Stimulated activated CD4-positive, alpha-beta T cell treated with anti-CD3 and anti-CD28 coated beads, Interleukin-2, amount 100 ng/mL, for 4 hours (primary cell): ENCODE data around the gene CUEDC1.
A peak's percentile ranks its signal among the peaks of the same experiment; 100 is the strongest.

Experiments used
- DNase-seq: peaks from one replicate; pipeline ENCODE4 v3.0.0-alpha.2; 2020; ENCODE audit warnings: low read depth

Gene CUEDC1

DNA sequence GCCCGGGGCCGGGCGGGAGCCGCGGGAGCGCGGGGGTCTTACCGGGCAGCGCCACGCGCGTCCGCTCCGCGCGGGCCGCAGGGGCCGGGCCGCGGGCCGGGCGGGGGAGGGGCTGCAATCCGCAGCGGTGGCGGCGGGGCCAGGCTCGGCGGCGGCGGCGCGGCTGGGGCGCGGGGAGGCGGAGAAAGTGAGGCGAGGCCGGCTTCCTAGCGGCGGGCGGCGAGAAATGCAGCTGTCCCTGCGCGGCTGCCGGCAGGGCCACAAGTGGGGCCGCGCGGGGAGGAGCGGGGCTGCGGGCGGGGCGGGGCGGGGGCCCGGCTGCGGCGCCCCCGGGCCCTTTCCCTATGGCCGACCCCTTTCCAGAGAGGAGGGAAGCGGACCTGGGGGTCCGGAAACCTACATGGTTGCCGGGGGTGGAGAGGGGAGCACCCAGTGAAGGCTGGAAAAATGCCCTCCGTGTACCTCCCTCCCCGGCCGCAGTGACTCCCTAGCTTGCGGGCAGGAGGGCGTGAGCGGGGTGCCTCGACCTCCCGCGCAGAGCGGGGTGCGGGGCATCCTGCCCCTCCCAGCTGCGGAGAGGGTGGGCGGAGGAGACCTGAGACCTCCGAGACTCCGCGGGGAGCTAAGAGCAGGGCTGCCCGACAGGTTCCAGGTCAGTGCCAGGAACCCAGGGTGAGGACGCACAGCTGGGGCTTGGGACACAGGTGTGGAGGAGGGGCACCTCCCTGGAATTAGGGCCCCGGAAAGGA is at the start of gene CUEDC1:
Gene CUEDC1, minus strand, starts transcription at position 230 of the 749 bp plus-strand sequence. CDS start 69,848 bp downstream, outside the sequence.
- peak; percentile 62 for DNase-seq

GRCh38 chr17:58004060-58004459 is 48.8 kb upstream of the CUEDC1 start:
- DNase-seq, result no peak

DNA sequence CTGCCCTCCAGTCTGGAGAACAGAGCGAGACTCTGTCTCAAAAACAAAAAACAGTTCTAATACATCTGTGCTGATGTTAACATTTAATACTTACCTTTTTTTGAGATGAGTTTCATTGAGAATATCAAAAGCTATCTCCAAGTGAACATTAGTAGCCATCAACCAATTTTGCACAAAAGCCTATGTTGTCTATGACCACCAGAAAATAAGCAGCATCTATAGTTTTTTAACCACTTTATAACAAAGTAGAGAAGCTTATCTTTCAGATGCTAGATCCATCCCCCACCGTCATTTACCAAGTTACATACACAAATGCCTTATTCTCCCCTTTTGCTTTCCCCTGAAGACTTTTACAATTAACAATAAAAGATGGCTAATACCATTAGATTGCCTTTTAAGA is 47.8 kb upstream of the CUEDC1 start:
- DNase-seq, result no peak

DNA sequence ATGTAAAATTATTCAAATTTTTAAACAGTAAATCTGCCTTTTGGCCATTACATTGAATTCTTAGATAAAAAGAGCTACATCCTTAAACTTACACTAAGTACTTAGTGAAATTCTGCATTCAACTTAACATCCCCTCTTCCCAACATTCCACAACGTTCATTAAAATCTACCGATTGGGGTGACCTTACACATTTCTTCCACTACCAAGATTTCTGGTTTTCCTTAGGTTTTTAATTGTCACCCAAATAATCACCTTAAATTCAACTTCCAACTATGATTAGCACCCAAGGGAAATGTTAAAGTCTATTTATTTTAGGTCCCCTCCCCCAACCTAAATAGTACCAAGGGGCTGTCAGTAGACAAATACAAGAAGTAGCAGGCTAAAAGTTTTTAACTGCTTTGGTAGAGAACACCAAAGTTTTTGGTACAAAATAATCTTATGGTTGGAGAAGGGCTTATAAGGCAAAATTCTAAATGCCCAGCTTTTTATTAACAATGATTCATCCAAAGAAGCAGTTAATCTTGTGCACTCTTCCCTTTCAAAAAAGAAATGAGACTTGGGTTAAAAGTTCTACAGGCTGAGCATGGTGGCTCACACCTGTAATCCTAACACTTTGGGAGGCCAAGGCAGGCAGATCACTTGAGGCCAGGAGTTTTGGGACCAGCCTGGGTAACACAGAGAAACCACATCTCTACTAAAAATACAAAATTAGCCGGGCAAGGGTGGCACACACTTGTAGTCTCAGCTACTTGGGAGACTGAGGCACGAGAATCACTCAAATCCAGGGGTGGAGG is 47.1 kb upstream of the CUEDC1 start:
- no peak for DNase-seq

- DNase-seq, result no peak
Measured at GRCh38 chr17:58001461-58002124, 46.4 kb upstream of the CUEDC1 start.

DNA sequence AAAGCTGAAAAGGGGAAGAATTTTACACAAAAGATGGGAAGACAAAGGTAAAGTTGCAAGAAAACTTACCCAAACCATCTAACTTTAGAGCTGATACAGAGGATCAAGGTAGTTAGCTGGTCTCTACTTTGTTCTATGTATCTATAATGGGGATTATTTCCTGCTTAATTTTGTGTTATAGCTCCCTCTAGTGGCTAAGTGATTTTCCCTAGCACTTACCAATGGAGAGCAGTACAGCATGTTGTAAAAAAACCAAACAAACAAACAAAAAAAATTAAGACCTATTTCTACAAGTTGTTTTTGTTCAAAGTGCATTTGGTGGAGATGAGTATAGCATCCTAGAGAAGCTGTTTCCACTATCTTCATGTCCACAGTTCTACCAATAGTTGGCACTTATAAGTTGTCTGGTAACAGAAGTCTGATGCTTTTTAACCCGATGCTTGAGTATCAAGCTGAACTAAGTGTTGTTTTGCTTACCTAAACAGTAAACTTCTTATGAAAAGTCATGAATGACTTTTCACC is 44.3 kb upstream of the CUEDC1 start:
- DNase-seq, result no peak

- DNase-seq, result no peak
Measured at GRCh38 chr17:57999010-57999495, 43.8 kb upstream of the CUEDC1 start.

- DNase-seq, result no peak
Measured at GRCh38 chr17:57997085-57997809, 42.0 kb upstream of the CUEDC1 start.

- peak; percentile 35 for DNase-seq
Measured at GRCh38 chr17:57995076-57995956, 40.1 kb upstream of the CUEDC1 start.

- no peak for DNase-seq
Measured at GRCh38 chr17:57994436-57994835, 39.2 kb upstream of the CUEDC1 start.

- DNase-seq, result no peak
Measured at GRCh38 chr17:57993471-57994365, 38.5 kb upstream of the CUEDC1 start.

- DNase-seq, result no peak
Measured at GRCh38 chr17:57991537-57991936, 36.3 kb upstream of the CUEDC1 start.

DNA sequence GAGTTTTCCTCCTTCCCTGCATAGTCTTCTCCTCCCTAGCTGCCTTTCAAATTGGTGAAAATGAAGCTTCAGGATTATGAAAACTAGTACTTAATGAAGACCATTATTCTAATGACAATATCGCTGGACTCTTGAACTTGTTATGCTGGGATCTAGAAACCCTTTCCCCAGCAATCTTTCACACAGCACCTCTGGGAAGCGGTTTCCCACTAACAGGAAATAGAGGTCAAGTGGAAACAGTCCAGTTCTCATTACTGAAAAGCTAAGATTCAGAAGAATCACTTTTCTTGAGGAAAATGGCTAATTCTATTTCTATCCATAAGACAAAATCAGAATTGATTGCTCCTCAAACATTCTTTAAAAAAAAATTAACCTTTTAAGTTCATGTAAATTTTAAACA is 34.8 kb upstream of the CUEDC1 start:
- no peak for DNase-seq

GRCh38 chr17:57988301-57989250 is 33.4 kb upstream of the CUEDC1 start:
- peak; percentile 40 for DNase-seq

DNA sequence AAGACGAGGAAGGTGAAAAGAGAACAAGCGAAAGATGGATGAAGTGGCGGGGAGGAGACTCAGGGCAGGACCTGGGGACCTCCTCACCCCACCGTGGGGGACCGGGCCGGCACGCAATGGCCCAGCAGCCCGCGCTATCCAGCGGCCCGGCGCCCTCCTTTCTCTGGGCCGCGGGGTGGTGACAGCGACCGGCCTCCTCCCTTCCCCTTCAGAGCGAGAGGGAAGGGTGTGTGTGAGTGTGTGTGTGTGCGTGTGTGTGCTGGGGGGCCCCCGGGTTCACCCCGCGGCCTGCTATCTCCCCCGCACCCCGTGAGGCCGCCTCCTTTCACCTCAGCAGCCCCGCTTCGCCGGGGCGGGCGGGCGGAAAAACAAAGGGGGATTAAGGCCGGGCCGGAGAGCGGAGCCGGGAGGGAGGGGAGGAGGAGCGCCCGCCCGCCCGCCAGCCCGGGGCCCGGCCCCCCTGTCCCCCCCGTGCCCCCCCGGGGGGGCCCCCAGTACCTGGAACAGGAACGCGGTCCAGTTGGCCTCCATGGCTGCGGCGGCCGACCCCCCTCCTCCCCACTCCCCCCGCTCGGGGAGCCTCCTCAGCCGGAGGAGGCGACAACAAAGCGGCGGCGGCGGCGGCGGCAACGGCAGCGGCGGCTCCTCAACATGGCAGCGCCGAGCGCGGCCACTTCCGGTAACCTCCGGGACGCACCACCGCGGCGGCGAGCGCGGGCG is 32.5 kb upstream of the CUEDC1 start, which contains the start of gene VEZF1:
Gene VEZF1, minus strand, starts transcription at position 674 of the 720 bp plus-strand sequence. Its CDS starts 143 bp downstream, at position 531.
- DNase-seq, result peak; percentile 63

DNA sequence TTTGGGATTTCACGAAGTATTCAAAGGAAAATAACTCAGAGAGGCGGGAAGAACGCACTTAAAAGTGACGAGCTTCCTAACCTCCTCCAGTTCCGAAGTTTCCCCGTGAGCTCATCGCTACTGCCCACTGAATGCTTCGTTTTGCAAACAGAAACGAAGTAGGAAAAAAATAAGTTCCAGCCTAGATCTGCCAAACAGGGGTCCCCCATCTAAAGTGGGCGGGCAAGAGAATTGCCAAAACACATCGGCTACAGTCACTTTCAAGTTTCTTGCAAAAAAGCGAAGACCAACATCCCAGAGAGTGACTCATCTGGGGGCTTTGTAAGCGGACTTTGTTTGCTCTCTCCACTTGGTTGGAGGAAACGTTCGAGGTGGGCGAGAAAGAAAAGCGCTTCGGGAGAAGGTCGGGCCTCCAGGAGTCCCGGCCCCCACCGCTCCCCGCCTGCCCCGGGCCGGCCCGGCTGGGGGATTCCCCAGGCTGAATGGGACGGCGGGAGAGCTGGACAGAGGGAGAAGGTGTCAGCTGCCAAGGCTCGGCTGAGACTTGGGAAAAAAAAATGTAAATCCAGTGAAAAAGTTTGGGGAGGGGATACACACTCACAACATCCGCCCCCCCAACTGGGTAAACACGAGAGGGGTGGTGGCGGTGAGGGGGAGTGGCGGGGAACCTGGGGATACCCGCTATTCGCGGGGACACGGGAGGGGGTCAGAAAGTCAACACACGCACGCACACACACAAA is 31.8 kb upstream of the CUEDC1 start:
- DNase-seq, result peak; percentile 11

- DNase-seq, result no peak
Measured at GRCh38 chr17:57985675-57985974, 30.4 kb upstream of the CUEDC1 start.
